Activated T-helper 2 cell treated with anti-CD3 and anti-CD28 coated beads, Interferon-gamma antibody, Interleukin-2, Interleukin-4, amounts not matched to agents 10 μg/mL and 5 μg/mL and 100 μg/mL, durations not matched to agents 14 hours and 24 hours and 36 hours (primary cell): ENCODE data around the gene RSPH3. TPM values are rescaled to one million over a fixed set of nuclear protein-coding genes. Genes with fewer than 3 reads are reported as not detected.

Source experiments
- DNase-seq: peaks from one replicate; pipeline ENCODE4 v3.0.0; 2021; ENCODE audit warnings: low spot score
- H3K27ac Mint-ChIP-seq: one replicate; pipeline ENCODE4 v1.8.0; 2021; ENCODE audit warnings: mixed read lengths
- H3K27me3 Mint-ChIP-seq: one replicate; pipeline ENCODE4 v1.8.0; 2021; ENCODE audit warnings: low read depth, mixed read lengths
- H3K36me3 Mint-ChIP-seq: one replicate; pipeline ENCODE4 v1.8.0; 2021; ENCODE audit warnings: low read depth, mixed read lengths
- H3K4me1 Mint-ChIP-seq: one replicate; pipeline ENCODE4 v1.8.0; 2021; ENCODE audit warnings: low read depth, mixed read lengths
- H3K4me3 Mint-ChIP-seq: one replicate; pipeline ENCODE4 v1.8.0; 2021; ENCODE audit warnings: low read depth, mild to moderate bottlenecking, moderate library complexity, mixed read lengths
- H3K9me3 Mint-ChIP-seq: one replicate; pipeline ENCODE4 v1.8.0; 2021; ENCODE audit warnings: mixed read lengths
- intact Hi-C: fragments of 100-400 bp; cut with micrococcal nuclease; formaldehyde crosslinking; loops from one replicate; pipeline ENCODE4 v1.15.1; 2023
- total RNA-seq: library from RNA; stranded (reverse); gene quantifications from 2 replicates; pipeline ENCODE4 v1.2.3, GENCODE V29; 2022

RSPH3 gene
- total RNA-seq, 1 donor from 2014 or later = 4.9 TPM

DNA sequence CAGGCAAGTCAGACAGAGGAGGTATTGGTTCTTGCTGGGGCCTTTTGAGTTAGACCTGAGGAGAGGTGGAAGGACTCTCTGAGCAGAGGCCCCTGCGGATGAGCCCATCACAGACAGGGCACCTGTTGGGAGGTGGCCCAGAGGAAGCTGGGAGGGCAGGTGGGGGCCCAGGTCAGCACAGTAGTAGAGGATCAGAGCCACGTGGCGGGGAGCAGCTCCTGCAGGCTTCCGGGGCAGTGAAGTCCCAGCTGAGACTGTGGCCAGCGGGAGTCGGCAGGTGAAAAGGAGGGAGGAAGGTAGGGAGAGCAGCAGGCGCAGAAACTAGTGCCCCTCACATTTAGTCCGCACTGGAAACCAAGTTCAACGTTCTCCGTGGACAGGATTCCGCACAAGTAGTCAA lies 61.8 kb downstream of the RSPH3 start:
- Mint-ChIP-seq H3K4me3 (no peak overlapping the region), H3K27ac (no peak overlapping the region), H3K9me3 (peaks cover 5% of the 10 kb centered on the region), H3K27me3 (peaks cover 20% of the 10 kb centered on the region), H3K4me1 (peaks cover 8% of the 10 kb centered on the region), H3K36me3 (no peaks in the 10 kb centered on the region)
- intact Hi-C loops = no loop called here
- no peak for DNase-seq

DNA sequence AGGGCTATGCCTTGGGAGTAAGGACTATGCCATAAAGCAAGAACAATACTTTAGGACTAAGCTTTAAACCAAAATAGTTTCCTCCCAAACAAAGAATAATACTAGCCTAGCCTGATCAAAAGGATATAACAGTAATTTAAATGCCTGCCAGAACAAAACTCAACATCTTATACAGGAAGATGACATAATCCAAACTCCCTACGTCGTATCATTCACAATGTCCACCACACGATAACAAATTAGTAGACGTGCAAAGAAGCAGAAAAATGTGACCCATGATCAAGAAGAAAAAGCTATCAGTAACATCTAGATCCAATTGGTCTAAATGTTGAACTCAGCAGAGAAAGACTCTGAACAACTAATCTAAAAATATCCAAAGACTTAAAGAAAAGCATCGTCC lies 65.8 kb downstream of the RSPH3 start:
- no peak overlapping the region for H3K4me3 Mint-ChIP-seq
- intact Hi-C loops = no loop called here
- H3K36me3 Mint-ChIP-seq = no peaks in the 10 kb centered on the region
- H3K9me3 Mint-ChIP-seq = no peaks in the 10 kb centered on the region
- peaks cover 10% of the 10 kb centered on the region for H3K27me3 Mint-ChIP-seq
- H3K4me1 Mint-ChIP-seq = peaks cover under 1% of the 10 kb centered on the region
- DNase-seq = no peak
- no peak overlapping the region for H3K27ac Mint-ChIP-seq

DNA sequence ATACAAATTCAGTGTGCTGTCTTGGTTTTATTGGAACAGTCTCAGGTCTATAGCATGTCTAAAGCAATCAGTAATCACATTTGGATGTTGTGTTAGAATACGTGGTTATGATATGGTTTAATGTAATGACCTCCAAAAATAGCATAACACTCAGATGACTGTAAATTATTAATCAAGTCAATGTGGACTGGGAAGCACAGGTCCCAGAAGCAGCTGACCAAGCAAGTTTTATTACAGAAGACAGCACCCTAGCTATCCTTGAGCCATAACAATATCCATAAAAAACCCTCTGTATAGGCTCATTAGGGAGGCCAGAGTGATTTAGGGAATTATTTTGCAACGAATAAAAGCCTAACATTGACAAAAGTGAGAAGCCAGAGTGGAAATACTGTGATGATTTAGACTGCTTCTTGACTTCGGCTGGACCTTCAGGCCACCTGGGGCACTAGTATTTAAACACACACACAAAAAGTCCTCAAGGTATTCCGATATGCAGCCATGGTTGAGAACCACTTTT lies 66.9 kb downstream of the RSPH3 start:
- Mint-ChIP-seq H3K4me1 (no peaks in the 10 kb centered on the region), H3K27ac (no peak overlapping the region), H3K4me3 (no peak overlapping the region), H3K27me3 (peaks cover 9% of the 10 kb centered on the region), H3K36me3 (no peaks in the 10 kb centered on the region), H3K9me3 (no peaks in the 10 kb centered on the region)
- intact Hi-C loops = no loop called here
- no peak for DNase-seq

- Mint-ChIP-seq H3K36me3 (no peaks in the 10 kb centered on the region), H3K4me1 (no peaks in the 10 kb centered on the region), H3K27me3 (peaks cover 3% of the 10 kb centered on the region), H3K4me3 (no peak overlapping the region), H3K9me3 (no peaks in the 10 kb centered on the region), H3K27ac (no peak overlapping the region)
- no peak for DNase-seq
- intact Hi-C loops = no loop called here
Measured at GRCh38 chr6:158928068-158928467, 71.9 kb downstream of the RSPH3 start.

GRCh38 chr6:158926414-158926813 lies 73.6 kb downstream of the RSPH3 start:
- DNase-seq = no peak
- Mint-ChIP-seq H3K27me3 (peaks cover 3% of the 10 kb centered on the region), H3K4me1 (no peaks in the 10 kb centered on the region), H3K36me3 (no peaks in the 10 kb centered on the region), H3K27ac (no peak overlapping the region), H3K9me3 (no peaks in the 10 kb centered on the region), H3K4me3 (no peak overlapping the region)
- intact Hi-C loops = no loop called here

GRCh38 chr6:158924499-158925455 lies 75.2 kb downstream of the RSPH3 start:
- peaks cover 2% of the 10 kb centered on the region for H3K27me3 Mint-ChIP-seq
- no peak overlapping the region for H3K4me3 Mint-ChIP-seq
- DNase-seq = no peak
- H3K36me3 Mint-ChIP-seq = no peaks in the 10 kb centered on the region
- no peaks in the 10 kb centered on the region for H3K9me3 Mint-ChIP-seq
- H3K4me1 Mint-ChIP-seq = no peaks in the 10 kb centered on the region
- intact Hi-C loops = no loop called here
- no peak overlapping the region for H3K27ac Mint-ChIP-seq

DNA sequence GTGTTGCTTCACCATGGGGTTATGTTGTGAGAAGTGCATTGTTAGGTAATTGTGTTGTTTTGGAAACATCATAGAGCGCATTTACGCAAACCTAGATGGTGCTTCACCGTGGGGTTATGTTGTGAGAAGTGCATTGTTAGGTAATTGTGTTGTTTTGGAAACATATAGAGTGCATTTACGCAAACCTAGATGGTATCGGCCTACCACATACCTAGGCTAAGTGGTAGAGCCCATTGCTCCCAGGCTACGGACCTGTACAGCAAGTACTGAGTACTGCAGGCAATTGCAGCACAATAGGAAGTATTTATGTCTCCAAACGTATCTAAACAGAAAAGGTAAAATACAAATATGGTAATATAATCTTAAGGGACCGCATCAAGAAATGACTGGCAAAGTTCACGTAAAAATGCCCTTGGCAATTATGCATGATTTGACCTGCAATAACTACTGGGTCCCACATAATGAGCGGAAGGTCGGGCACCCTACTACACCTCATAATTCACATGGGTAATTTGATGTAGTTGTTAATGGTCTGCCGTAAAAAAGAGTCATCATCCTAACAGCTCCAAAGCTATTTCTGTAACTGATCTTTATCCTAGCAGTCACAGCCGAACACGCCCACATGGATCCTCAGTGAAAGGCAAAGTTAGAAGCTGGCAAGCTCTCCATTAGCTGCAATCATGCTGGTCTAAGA lies 76.0 kb downstream of the RSPH3 start:
- H3K27ac Mint-ChIP-seq = no peak overlapping the region
- intact Hi-C loops = no loop called here
- H3K4me1 Mint-ChIP-seq = no peaks in the 10 kb centered on the region
- no peaks in the 10 kb centered on the region for H3K27me3 Mint-ChIP-seq
- no peaks in the 10 kb centered on the region for H3K9me3 Mint-ChIP-seq
- H3K36me3 Mint-ChIP-seq = no peaks in the 10 kb centered on the region
- H3K4me3 Mint-ChIP-seq = no peak overlapping the region
- no peak for DNase-seq

Other genes with a start within 250 kb of the RSPH3 start
- gene EZR, start 180.8 kb downstream of the RSPH3 start, total RNA-seq = 204 and 206 TPM in 2 replicates
- 34.3 and 38.1 TPM in 2 replicates for gene TAGAP, start 44.8 kb upstream of the RSPH3 start, total RNA-seq
- gene FNDC1, start 169.2 kb upstream of the RSPH3 start, total RNA-seq = 0.05 TPM in 1 of 2 replicates, not detected in the other